HEK293 (cell line): ENCODE results near the gene CDC14A.
A peak's percentile ranks its signal among the peaks of the same experiment; 100 is the strongest.

Source experiments
- CTCF ChIA-PET: fragments of 350-600 bp; formaldehyde crosslinking; extraction: SDS; loops from one replicate; lab custom pipeline; 2021; ENCODE audit warnings: antibody characterized with exemption; lab: Yijun Ruan, JAX
- POLR2A ChIA-PET: fragments of 300-600 bp; formaldehyde crosslinking; extraction: SDS; loops from one replicate; lab custom pipeline; 2020; ENCODE audit warnings: antibody characterized with exemption, inconsistent platforms; lab: Yijun Ruan, JAX
- H3K27ac ChIP-seq: fragments of 200-500 bp; sonication (Bioruptor generic); 2 replicates; pipeline ENCODE4 v1.5.1; 2014; ENCODE audit warnings: low read depth, low read length, control low read depth, inconsistent platforms; ENCODE audit errors: extremely low read depth
- H3K36me3 ChIP-seq, 2 experiments: fragments of 200-500 bp in 1 of 2; sonication (Bioruptor generic) in 1 of 2; 1 replicate in 1 of 2; 2 replicates in 1 of 2; pipeline ENCODE4 v1.5.1; 2014 to 2017; ENCODE audit warnings: inconsistent platforms in 2 of 2, low read length in 2 of 2; ENCODE audit not compliant: control insufficient read depth in 2 of 2, insufficient read depth in 1 of 2
- H3K4me1 ChIP-seq: fragments of 200-500 bp; sonication (Bioruptor generic); 2 replicates; pipeline ENCODE4 v1.5.1; 2014; ENCODE audit warnings: mild to moderate bottlenecking, low read length, inconsistent platforms; ENCODE audit not compliant: control insufficient read depth, insufficient read depth
- H3K4me3 ChIP-seq: 2 replicates; pipeline ENCODE4 v1.5.1; 2011; ENCODE audit warnings: low read depth, mild to moderate bottlenecking, control low read depth, low read length, moderate library complexity
- H3K9me3 ChIP-seq: fragments of 200-500 bp; sonication (Bioruptor generic); 2 replicates; pipeline ENCODE4 v1.5.1; 2014; ENCODE audit warnings: low read depth, low read length, inconsistent platforms; ENCODE audit not compliant: control insufficient read depth, insufficient read depth
- AEBP2 ChIP-seq: fragments of 450-650 bp; formaldehyde crosslinking; IDR thresholded peaks from 2 replicates; pipeline ENCODE4 v1.5.1; 2016; ENCODE audit warnings: missing biosample characterization, missing genetic modification characterization, borderline replicate concordance
- BCL11B ChIP-seq: fragments of 450-650 bp; formaldehyde crosslinking; IDR thresholded peaks from 2 replicates; pipeline ENCODE4 v1.5.1; 2016; ENCODE audit warnings: low read depth, missing biosample characterization, missing genetic modification characterization
- KLF10 ChIP-seq: fragments of 450-650 bp; IDR thresholded peaks from 2 replicates; pipeline ENCODE4 v1.5.1; 2018; ENCODE audit warnings: missing biosample characterization, mild to moderate bottlenecking, missing genetic modification characterization
- SETDB1 ChIP-seq: IDR thresholded peaks from one replicate; pipeline ENCODE4 v1.6.1; 2017; ENCODE audit warnings: mild to moderate bottlenecking, low read length, moderate library complexity, mixed read lengths; ENCODE audit not compliant: insufficient read length
- SP7 ChIP-seq: fragments of 450-650 bp; formaldehyde crosslinking; IDR thresholded peaks from 2 replicates; pipeline ENCODE4 v1.5.1; 2016; ENCODE audit warnings: missing biosample characterization, missing genetic modification characterization
- TSHZ1 ChIP-seq: fragments of 450-650 bp; formaldehyde crosslinking; IDR thresholded peaks from 2 replicates; pipeline ENCODE4 v1.5.1; 2016; ENCODE audit warnings: missing biosample characterization, missing genetic modification characterization, borderline replicate concordance
- YY1 ChIP-seq: fragments of 450-650 bp; formaldehyde crosslinking; IDR thresholded peaks from 2 replicates; pipeline ENCODE4 v1.5.1; 2018; ENCODE audit warnings: missing biosample characterization, missing genetic modification characterization
- YY2 ChIP-seq: fragments of 450-650 bp; formaldehyde crosslinking; IDR thresholded peaks from 2 replicates; pipeline ENCODE4 v1.5.1; 2016; ENCODE audit warnings: missing biosample characterization, missing genetic modification characterization
- ZNF114 ChIP-seq: fragments of 450-650 bp; formaldehyde crosslinking; IDR thresholded peaks from 2 replicates; pipeline ENCODE4 v1.5.0; 2017; ENCODE audit warnings: missing biosample characterization, missing genetic modification characterization
- ZNF146 ChIP-seq: fragments of 450-650 bp; formaldehyde crosslinking; IDR thresholded peaks from 2 replicates; pipeline ENCODE4 v1.5.1; 2016; ENCODE audit warnings: missing biosample characterization, missing genetic modification characterization
- ZNF202 ChIP-seq: fragments of 450-650 bp; formaldehyde crosslinking; IDR thresholded peaks from 2 replicates; pipeline ENCODE4 v1.5.1; 2016; ENCODE audit warnings: missing biosample characterization, missing genetic modification characterization, borderline replicate concordance
- ZNF248 ChIP-seq: fragments of 450-650 bp; formaldehyde crosslinking; IDR thresholded peaks from 2 replicates; pipeline ENCODE4 v1.5.1; 2017; ENCODE audit warnings: missing biosample characterization, missing genetic modification characterization
- ZNF302 ChIP-seq: fragments of 450-650 bp; formaldehyde crosslinking; IDR thresholded peaks from 2 replicates; pipeline ENCODE4 v1.5.1; 2016; ENCODE audit warnings: missing biosample characterization, missing genetic modification characterization, low read depth
- ZNF473 ChIP-seq: fragments of 450-650 bp; formaldehyde crosslinking; IDR thresholded peaks from 2 replicates; pipeline ENCODE4 v1.5.1; 2017; ENCODE audit warnings: missing biosample characterization, missing genetic modification characterization
- ZNF510 ChIP-seq: fragments of 450-650 bp; formaldehyde crosslinking; IDR thresholded peaks from 2 replicates; pipeline ENCODE4 v1.5.1; 2018; ENCODE audit warnings: mild to moderate bottlenecking, missing genetic modification characterization, missing biosample characterization; ENCODE audit not compliant: insufficient replicate concordance
- ZNF521 ChIP-seq: fragments of 450-650 bp; formaldehyde crosslinking; IDR thresholded peaks from 2 replicates; pipeline ENCODE4 v1.5.1; 2017; ENCODE audit warnings: missing biosample characterization, mild to moderate bottlenecking, missing genetic modification characterization
- ZNF548 ChIP-seq: fragments of 450-650 bp; formaldehyde crosslinking; IDR thresholded peaks from 2 replicates; pipeline ENCODE4 v1.5.1; 2016; ENCODE audit warnings: missing biosample characterization, missing genetic modification characterization
- ZNF692 ChIP-seq: fragments of 450-650 bp; formaldehyde crosslinking; IDR thresholded peaks from 2 replicates; pipeline ENCODE4 v1.5.1; 2016; ENCODE audit warnings: missing biosample characterization, missing genetic modification characterization
- ZNF777 ChIP-seq: fragments of 450-650 bp; formaldehyde crosslinking; IDR thresholded peaks from 2 replicates; pipeline ENCODE4 v1.5.1; 2017; ENCODE audit warnings: missing biosample characterization, missing genetic modification characterization, borderline replicate concordance

CDC14A gene

GRCh38 chr1:100565533-100565932 lies 213.2 kb downstream of the CDC14A start:
- ChIA-PET CTCF (no interaction called here), POLR2A (no interaction called here)
- H3K4me3 ChIP-seq, result no peak overlapping the region
- H3K4me1 ChIP-seq, result no peaks in the 10 kb centered on the region
- TF ChIP-seq YY2 (tag by site-specific recombination) (no peak), ZNF777 (tag by site-specific recombination) (no peak), ZNF521 (tag by site-specific recombination) (no peak), KLF10 (tag by site-specific recombination) (no peak), ZNF510 (tag by site-specific recombination) (no peak), ZNF202 (no peak), ZNF692 (tag by site-specific recombination) (no peak), ZNF114 (no peak), ZNF146 (no peak)
- no peaks in the 10 kb centered on the region for H3K9me3 ChIP-seq
- H3K36me3 ChIP-seq, result no peaks in the 10 kb centered on the region
- H3K27ac ChIP-seq, result no peak overlapping the region

GRCh38 chr1:100565937-100566699 lies 213.8 kb downstream of the CDC14A start:
- H3K27ac ChIP-seq, result no peak overlapping the region
- TF ChIP-seq TSHZ1, result 0 out of 2 replicates have a peak, but pooled peaks have one; percentile 11
- TF ChIP-seq SETDB1, result peak; percentile 52
- TF ChIP-seq YY1 (tag by site-specific recombination), result no peak
- no peak for TF ChIP-seq SP7 (tag by site-specific recombination)
- no peak for TF ChIP-seq ZNF302 (tag by site-specific recombination)
- TF ChIP-seq ZNF548 (tag by site-specific recombination), result no peak
- no peak for TF ChIP-seq ZNF248 (tag by site-specific recombination)
- H3K36me3 ChIP-seq, result no peaks in the 10 kb centered on the region
- H3K4me3 ChIP-seq, result no peak overlapping the region
- ChIA-PET POLR2A (no interaction called here), CTCF (no interaction called here)
- H3K4me1 ChIP-seq, result no peaks in the 10 kb centered on the region
- no peaks in the 10 kb centered on the region for H3K9me3 ChIP-seq

- POLR2A ChIA-PET, result no interaction called here
- no peaks in the 10 kb centered on the region for H3K4me1 ChIP-seq
- TF ChIP-seq ZNF473 (no peak), BCL11B (tag by site-specific recombination) (no peak), AEBP2 (tag by site-specific recombination) (no peak)
- CTCF ChIA-PET, result no interaction called here
- no peaks in the 10 kb centered on the region for H3K9me3 ChIP-seq
- no peaks in the 10 kb centered on the region for H3K36me3 ChIP-seq
- H3K27ac ChIP-seq, result no peak overlapping the region
- H3K4me3 ChIP-seq, result no peak overlapping the region
Measured at GRCh38 chr1:100567062-100567461, 214.8 kb downstream of the CDC14A start.
